Activated CD8-positive, alpha-beta memory T cell treated with anti-CD3 and anti-CD28 coated beads, Interleukin-2, amount 10 ng/mL, durations not matched to agents 7 days and 5 days (primary cell): ENCODE measurements around the gene EIF4A3. TPM values are rescaled to one million over a fixed set of nuclear protein-coding genes. Genes with fewer than 3 reads are reported as not detected.

Source experiments
- ATAC-seq: fragments of 150-1000 bp; cut with Tn5 transposase; one replicate; pipeline ENCODE4 v1.10.0; 2021; ENCODE audit warnings: moderate library complexity
- CTCF ChIA-PET: fragments of 350-600 bp; sonication (Branson Sonifier 250); formaldehyde crosslinking; loops from one replicate; lab custom pipeline; 2021; ENCODE audit warnings: antibody characterized with exemption; lab: Charles Lee
- DNase-seq: peaks from one replicate; pipeline ENCODE4 v3.0.0-alpha.2; 2020
- H3K27ac Mint-ChIP-seq: one replicate; pipeline ENCODE4 v1.8.0; 2021; ENCODE audit warnings: mild to moderate bottlenecking, mixed read lengths
- H3K27me3 Mint-ChIP-seq: one replicate; pipeline ENCODE4 v1.8.0; 2021; ENCODE audit warnings: mixed read lengths
- H3K36me3 Mint-ChIP-seq: one replicate; pipeline ENCODE4 v1.8.0; 2021; ENCODE audit warnings: mild to moderate bottlenecking, mixed read lengths
- H3K4me1 Mint-ChIP-seq: one replicate; pipeline ENCODE4 v1.8.0; 2021; ENCODE audit warnings: mixed read lengths
- H3K4me3 Mint-ChIP-seq: one replicate; pipeline ENCODE4 v1.8.0; 2021; ENCODE audit warnings: mild to moderate bottlenecking, moderate library complexity, mixed read lengths
- H3K9me3 Mint-ChIP-seq: one replicate; pipeline ENCODE4 v1.8.0; 2022; ENCODE audit warnings: low read depth, mixed read lengths
- total RNA-seq, 2 experiments: library from RNA; stranded (reverse); gene quantifications; one replicate each; pipeline ENCODE4 v1.2.3, GENCODE V29; 2021

The EIF4A3 gene
- total RNA-seq, 2 experiments from 2014 or later = 145 to 161 TPM

DNA sequence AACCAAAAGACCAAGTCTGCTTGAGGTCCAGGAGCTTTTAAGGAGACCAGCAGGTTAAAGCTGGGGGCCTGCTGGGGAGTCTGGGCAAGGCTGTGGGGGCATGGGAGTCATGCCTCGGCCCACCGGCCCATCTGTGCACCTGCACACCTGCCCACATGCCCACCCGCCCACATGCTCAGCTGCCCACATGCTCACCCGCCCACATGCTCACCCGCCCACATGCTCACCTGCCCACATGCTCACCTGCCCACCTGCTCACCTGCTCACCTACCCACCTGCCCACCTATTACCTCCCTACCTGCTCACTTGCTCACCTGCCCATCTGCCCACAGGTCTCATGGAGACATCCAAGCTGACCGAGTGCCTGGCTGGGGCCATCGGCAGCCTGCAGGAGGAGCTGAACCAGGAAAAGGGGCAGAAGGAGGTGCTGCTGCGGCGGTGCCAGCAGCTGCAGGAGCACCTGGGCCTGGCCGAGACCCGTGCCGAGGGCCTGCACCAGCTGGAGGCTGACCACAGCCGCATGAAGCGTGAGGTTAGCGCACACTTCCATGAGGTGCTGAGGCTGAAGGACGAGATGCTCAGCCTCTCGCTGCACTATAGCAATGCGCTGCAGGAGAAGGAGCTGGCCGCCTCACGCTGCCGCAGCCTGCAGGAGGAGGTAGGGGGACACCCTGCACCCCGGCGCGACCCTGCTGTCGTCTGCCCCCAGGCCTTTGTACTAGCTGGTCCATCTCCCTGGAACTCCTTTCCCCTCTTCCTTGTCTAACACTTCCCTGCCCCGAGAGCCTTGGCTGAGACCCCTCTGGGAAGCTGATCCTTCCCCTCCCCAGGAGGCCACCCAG lies 36.9 kb upstream of the EIF4A3 start:
- Mint-ChIP-seq H3K27ac (no peak overlapping the region), H3K36me3 (no peaks in the 10 kb centered on the region), H3K27me3 (peaks cover 10% of the 10 kb centered on the region), H3K9me3 (no peaks in the 10 kb centered on the region), H3K4me3 (no peak overlapping the region), H3K4me1 (peaks cover 5% of the 10 kb centered on the region)
- ATAC-seq = no peak
- CTCF ChIA-PET = interaction anchor here (0.7 to 0.9 kb wide), 2 partner anchors 12 to 82 kb away, joined by 3 to 4 read pairs; partner anchors contain the start of gene GAA
- DNase-seq = no peak

DNA sequence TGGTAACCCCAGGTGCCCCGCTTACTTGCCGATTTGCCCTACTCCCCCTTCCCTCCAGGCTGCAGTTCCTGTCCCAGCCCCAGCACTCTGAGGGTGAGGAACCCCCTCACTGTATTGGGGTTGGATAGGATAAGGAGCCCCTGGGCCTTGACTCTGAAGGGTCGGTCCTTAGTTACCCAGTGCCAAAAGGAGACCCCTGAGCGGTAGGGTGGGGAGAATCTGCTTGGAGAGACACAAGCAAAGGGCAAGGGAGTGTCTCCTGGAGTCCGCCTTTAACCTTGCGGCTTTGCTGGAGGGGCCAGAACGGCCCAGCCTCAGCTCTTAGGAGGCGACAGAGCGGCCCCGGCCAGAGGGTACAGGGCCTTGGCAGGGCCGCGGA lies 35.9 kb upstream of the EIF4A3 start:
- Mint-ChIP-seq H3K27ac (no peak overlapping the region), H3K27me3 (peaks cover 10% of the 10 kb centered on the region), H3K4me1 (no peaks in the 10 kb centered on the region), H3K9me3 (no peaks in the 10 kb centered on the region), H3K4me3 (no peak overlapping the region), H3K36me3 (no peaks in the 10 kb centered on the region)
- CTCF ChIA-PET = no interaction called here
- no peak for DNase-seq
- ATAC-seq = no peak

DNA sequence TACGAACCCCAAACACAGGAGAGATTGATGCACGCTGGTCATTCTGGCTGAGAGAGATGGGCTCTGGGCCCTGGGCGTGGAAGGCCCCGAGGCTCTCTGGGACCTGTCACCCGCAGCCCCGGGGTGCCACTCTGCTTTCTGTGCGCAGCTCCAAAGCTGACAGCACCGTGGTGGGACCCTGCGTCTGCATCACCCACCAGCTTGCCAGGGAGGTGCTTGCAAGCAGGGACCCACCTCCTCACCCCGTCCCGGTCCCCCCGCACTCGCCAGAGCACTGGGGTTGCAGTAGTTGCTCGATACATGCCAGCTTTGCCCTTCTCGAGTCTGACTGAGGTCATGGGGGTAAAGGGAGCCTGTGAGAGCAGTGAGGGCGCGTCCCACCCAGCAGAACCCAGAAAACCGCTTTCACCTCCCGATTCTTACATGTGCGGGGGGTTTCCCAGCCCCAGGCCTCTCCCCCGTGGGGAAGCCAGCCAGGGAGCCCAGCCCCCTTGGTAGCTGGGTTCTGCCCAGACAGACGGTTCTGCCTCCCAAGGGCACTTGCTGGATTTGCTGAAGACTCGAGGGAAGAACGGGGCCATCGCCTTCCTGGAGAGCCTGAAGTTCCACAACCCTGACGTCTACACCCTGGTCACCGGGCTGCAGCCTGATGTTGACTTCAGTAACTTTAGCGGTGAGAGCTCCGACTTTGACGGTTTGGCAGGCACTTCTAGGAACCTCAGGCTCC lies 35.4 kb upstream of the EIF4A3 start:
- H3K27me3 Mint-ChIP-seq = peaks cover 10% of the 10 kb centered on the region
- no peak overlapping the region for H3K27ac Mint-ChIP-seq
- H3K36me3 Mint-ChIP-seq = no peaks in the 10 kb centered on the region
- no peak overlapping the region for H3K4me3 Mint-ChIP-seq
- H3K9me3 Mint-ChIP-seq = no peaks in the 10 kb centered on the region
- H3K4me1 Mint-ChIP-seq = no peaks in the 10 kb centered on the region
- ATAC-seq (no peak), DNase-seq (no peak)
- CTCF ChIA-PET = interaction anchor here (1.1 kb wide), 1 partner anchor 13 kb away, joined by 5 read pairs; no protein-coding TSS in a partner anchor

DNA sequence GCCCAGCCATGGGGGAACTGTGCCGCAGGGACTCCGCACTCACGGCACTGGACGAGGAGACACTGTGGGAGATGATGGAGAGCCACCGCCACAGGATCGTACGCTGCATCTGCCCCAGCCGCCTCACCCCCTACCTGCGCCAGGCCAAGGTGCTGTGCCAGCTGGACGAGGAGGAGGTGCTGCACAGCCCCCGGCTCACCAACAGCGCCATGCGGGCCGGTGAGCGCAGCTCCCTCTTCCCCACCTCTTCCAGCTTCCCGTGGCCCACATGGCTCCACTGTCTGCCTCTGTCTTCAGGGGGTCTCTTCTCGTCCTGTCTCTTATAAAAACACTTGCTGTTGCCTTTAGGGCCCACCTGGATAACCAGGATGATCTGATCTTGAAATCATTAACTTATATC lies 34.5 kb upstream of the EIF4A3 start:
- Mint-ChIP-seq H3K36me3 (no peaks in the 10 kb centered on the region), H3K9me3 (no peaks in the 10 kb centered on the region), H3K4me3 (no peak overlapping the region), H3K27me3 (peaks cover 8% of the 10 kb centered on the region), H3K4me1 (no peaks in the 10 kb centered on the region), H3K27ac (no peak overlapping the region)
- DNase-seq (no peak), ATAC-seq (no peak)
- CTCF ChIA-PET = interaction anchor here (1.1 kb wide), 1 partner anchor 14 kb away, joined by 5 read pairs; no protein-coding TSS in a partner anchor

DNA sequence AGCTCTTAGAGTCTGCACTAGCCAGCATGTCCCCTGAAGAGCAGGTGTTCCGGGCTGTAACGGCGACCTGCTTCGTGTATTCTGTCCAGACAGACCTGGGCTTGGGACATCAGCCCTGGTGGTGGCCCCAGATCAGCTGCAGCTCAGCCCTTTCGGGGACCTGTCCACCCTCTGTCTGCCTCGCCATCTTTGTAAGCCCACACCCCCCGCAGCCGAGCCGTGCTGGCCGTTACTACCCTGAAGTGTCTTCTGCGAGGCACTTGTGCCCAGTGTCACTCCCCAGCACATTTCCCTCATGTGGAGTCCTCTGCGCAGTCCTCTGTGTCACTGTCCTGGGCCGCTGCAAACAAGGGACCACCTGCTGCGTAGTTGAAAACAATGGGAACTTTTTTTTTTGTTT lies 33.3 kb upstream of the EIF4A3 start:
- H3K36me3 Mint-ChIP-seq = no peaks in the 10 kb centered on the region
- H3K27ac Mint-ChIP-seq = no peak overlapping the region
- H3K9me3 Mint-ChIP-seq = no peaks in the 10 kb centered on the region
- ATAC-seq (no peak), DNase-seq (no peak)
- peaks cover 10% of the 10 kb centered on the region for H3K27me3 Mint-ChIP-seq
- no peak overlapping the region for H3K4me3 Mint-ChIP-seq
- no peaks in the 10 kb centered on the region for H3K4me1 Mint-ChIP-seq
- CTCF ChIA-PET = interaction anchor here (1.1 kb wide), 1 partner anchor 79 kb away, joined by 3 read pairs; the partner anchor contains the start of gene GAA

DNA sequence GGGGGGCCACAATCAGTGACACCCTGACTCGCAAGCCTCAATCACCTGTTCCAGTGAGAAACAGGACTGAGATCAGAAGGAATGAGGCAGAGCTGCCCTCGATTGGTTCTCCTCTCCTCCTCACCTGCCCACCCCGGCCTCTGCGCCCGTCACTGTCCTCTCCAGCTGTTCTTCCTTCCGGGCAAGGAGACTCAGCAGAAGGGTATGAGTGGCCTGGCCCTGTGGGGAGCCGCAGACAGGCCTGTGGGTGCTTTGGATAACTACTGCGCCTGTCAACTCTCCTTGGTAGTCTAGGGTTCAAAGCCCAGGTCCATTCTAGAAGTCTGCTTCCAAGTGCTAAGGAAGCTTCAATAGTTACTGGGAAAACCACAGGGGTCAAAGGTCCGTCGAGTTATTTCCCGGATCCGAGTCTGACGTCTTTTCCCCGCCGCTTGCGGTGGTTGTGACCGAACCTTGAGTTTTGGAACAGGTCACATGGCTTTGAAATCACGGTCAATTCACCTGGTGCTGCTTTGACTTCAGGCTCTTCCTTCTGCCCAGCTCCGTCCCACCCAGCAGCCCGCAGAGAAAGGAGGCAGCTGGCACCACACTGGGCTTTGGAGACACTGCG lies 31.2 kb upstream of the EIF4A3 start:
- ATAC-seq = no peak
- H3K27ac Mint-ChIP-seq = no peak overlapping the region
- no peaks in the 10 kb centered on the region for H3K9me3 Mint-ChIP-seq

DNA sequence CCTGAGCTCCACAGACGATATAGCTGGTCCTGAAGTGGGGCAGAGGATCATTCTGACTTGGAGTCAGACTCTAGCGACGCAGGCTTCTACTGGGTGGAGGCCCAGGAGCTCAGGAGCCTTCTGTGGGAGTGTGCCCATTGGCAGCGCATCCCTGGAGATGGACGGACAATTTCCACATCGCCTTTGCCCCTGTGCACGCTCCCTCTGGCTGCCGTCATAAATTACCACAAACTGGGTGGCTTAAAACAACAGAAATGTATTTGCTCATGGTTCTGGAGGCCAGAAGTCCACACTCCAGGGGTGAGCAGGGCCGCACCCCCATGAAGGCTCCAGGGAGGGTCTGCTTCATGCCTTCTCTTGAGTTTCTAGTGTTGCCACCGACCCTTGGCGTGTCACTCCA lies 29.8 kb upstream of the EIF4A3 start:
- no peaks in the 10 kb centered on the region for H3K4me1 Mint-ChIP-seq
- no peaks in the 10 kb centered on the region for H3K9me3 Mint-ChIP-seq
- no peak overlapping the region for H3K27ac Mint-ChIP-seq
- DNase-seq (no peak), ATAC-seq (no peak)
- peaks cover 15% of the 10 kb centered on the region for H3K27me3 Mint-ChIP-seq
- H3K4me3 Mint-ChIP-seq = no peak overlapping the region
- CTCF ChIA-PET = no interaction called here
- no peaks in the 10 kb centered on the region for H3K36me3 Mint-ChIP-seq

More for the DNA sequence above, 31.2 kb upstream of the EIF4A3 start:
- peaks cover 11% of the 10 kb centered on the region for H3K27me3 Mint-ChIP-seq
- CTCF ChIA-PET = interaction anchor here (1.6 kb wide), 1 partner anchor 96 kb away, joined by 5 read pairs; no protein-coding TSS in a partner anchor
- no peak overlapping the region for H3K4me3 Mint-ChIP-seq
- DNase-seq = no peak
- H3K4me1 Mint-ChIP-seq = no peaks in the 10 kb centered on the region
- no peaks in the 10 kb centered on the region for H3K36me3 Mint-ChIP-seq

DNA sequence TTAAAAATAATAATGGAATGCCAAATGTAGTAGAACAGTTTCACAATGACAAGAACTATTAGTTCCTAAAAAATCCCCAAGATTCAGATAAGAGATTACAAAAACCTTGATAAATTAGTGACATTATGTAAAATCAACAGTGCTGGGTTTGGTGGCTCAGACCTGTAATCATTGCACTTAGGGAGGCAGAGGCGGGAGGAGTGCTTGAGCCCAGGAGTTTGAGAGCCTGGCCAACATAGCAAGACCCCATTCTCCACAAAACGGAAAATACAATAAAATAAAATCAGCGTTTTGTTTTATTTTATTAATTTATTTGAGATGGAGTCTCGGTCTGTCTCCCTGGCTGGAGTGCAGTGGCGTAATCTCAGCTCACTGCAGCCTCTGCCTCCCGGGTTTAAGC lies 27.0 kb upstream of the EIF4A3 start:
- Mint-ChIP-seq H3K9me3 (no peaks in the 10 kb centered on the region), H3K4me3 (no peak overlapping the region), H3K27ac (no peak overlapping the region), H3K4me1 (no peaks in the 10 kb centered on the region), H3K36me3 (no peaks in the 10 kb centered on the region), H3K27me3 (peaks cover 12% of the 10 kb centered on the region)
- DNase-seq (no peak), ATAC-seq (no peak)
- CTCF ChIA-PET = interaction anchor here (1.1 kb wide), 1 partner anchor 22 kb away, joined by 3 read pairs; no protein-coding TSS in a partner anchor

DNA sequence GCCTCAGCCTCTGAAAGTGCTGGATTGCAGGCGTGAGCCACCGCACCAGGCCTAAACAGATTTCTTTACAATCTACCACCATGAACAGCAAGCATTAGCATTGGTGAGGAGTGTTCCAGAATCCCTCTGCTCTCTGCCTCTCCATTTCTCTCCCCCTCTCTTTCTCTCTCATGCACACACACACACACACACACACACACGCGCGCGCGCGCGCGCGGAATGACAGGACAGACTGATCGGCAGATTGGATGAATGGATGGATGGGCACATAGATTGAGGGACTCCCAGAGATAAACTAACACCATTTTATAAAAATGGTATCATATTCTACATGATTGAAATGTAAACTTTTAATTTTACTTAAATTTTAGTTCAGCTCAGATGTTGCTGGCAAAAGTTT lies 26.2 kb upstream of the EIF4A3 start:
- ATAC-seq (no peak), DNase-seq (no peak)
- Mint-ChIP-seq H3K9me3 (no peaks in the 10 kb centered on the region), H3K4me1 (no peaks in the 10 kb centered on the region), H3K36me3 (no peaks in the 10 kb centered on the region), H3K27me3 (peaks cover 11% of the 10 kb centered on the region), H3K27ac (no peak overlapping the region), H3K4me3 (no peak overlapping the region)
- CTCF ChIA-PET = interaction anchor here (1.1 kb wide), 1 partner anchor 23 kb away, joined by 3 read pairs; no protein-coding TSS in a partner anchor

DNA sequence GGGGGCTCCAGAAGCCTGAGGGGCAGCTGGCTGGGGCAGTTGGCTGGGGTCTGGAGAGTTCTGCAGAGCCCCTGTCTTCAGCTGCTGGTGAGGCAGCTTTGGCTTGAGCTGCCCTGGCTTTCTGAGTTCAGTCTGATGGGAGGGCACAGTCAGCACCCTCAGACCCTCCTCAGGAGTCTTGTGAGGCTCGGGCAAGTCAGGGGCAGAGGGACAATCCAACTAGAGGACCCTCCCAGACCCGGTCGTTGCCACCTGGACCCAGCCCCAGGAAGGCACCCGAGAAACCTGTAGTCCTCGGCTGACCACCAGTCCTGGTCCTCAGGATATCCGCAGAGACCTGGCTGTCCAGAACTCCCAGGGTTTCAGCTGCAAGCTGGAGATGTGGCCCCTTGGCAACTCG lies 24.8 kb upstream of the EIF4A3 start:
- Mint-ChIP-seq H3K27me3 (peaks cover 11% of the 10 kb centered on the region), H3K9me3 (no peaks in the 10 kb centered on the region), H3K4me1 (no peaks in the 10 kb centered on the region), H3K36me3 (no peaks in the 10 kb centered on the region), H3K27ac (no peak overlapping the region), H3K4me3 (no peak overlapping the region)
- CTCF ChIA-PET = interaction anchor here (1.9 kb wide), 1 partner anchor 24 kb away, joined by 5 read pairs; no protein-coding TSS in a partner anchor
- ATAC-seq = no peak
- DNase-seq = no peak

DNA sequence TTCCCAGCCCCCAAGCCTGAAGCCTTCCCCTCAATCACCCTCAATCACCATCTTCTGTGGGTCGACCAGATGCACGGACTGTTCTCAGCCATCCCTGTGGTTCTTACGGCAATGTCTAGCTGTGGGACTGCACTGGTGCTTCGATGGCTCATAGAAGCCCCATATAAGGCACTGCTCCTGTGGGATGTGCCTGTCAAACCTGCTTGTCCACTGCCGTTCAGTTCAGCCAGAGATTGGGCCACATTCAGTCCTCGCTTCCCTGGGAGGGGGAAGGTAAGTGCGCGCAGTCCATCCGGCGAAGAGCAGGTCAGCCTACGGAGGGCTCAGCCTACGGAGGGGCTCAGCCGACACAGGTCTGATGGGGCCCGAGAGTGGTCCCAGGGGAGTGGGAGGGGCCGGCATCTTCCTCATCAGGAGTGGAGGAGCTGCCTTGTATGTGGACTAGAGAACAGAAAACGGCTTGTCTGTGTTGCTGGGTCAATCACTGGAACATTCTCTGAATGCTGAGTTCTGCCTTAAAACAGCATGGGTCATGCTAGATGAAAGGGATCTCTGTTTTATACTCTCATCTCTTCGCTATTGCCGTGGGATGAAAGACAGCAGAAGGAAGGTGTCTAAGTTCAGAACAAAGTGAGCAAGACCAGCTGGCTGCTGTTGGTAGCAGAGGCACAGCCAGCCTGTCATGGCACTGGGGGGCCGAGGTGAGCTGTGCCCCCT lies 23.0 kb upstream of the EIF4A3 start, which contains the start of gene CARD14:
CARD14 (plus strand) TSS at position 247 of the 717 bp plus-strand sequence. CDS start 11,409 bp downstream, outside the sequence.
- no peaks in the 10 kb centered on the region for H3K4me1 Mint-ChIP-seq
- H3K27ac Mint-ChIP-seq = no peak within 1 kb of the TSS
- CTCF ChIA-PET = interaction anchor here (1.2 kb wide), 1 partner anchor 68 kb away, joined by 3 read pairs; the partner anchor contains the start of gene GAA
- no peaks in the 10 kb centered on the region for H3K36me3 Mint-ChIP-seq
- ATAC-seq (no peak), DNase-seq (no peak)
- no peak within 1 kb of the TSS for H3K4me3 Mint-ChIP-seq
- peaks cover 8% of the 10 kb centered on the region for H3K27me3 Mint-ChIP-seq
- no peaks in the 10 kb centered on the region for H3K9me3 Mint-ChIP-seq

DNA sequence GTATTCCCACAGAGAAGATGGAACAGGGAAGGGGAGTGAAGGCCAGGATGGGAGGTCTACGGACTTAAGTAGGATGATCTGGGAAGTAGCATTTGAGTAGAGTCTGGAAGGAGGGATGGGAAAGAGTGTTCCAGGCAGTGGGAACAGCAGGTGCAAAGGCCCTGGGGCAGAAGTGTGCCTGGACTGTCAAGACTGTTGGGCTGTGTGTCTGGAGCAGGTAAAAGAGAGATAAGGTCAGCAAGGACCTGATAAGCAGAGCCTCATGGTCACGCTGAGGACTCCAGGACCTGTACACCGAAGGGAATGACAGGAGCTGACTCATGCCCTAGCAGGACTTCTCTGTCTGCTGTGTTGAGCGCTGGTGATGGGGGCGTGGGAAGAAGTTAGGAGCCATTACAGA lies 22.2 kb upstream of the EIF4A3 start:
- peaks cover 8% of the 10 kb centered on the region for H3K27me3 Mint-ChIP-seq
- CTCF ChIA-PET = no interaction called here

More for the DNA sequence above, 22.2 kb upstream of the EIF4A3 start:
- DNase-seq = no peak
- H3K4me1 Mint-ChIP-seq = no peaks in the 10 kb centered on the region
- H3K36me3 Mint-ChIP-seq = no peaks in the 10 kb centered on the region
- no peaks in the 10 kb centered on the region for H3K9me3 Mint-ChIP-seq
- ATAC-seq = no peak
- H3K27ac Mint-ChIP-seq = no peak overlapping the region
- H3K4me3 Mint-ChIP-seq = no peak overlapping the region
